GM19463 (cell line): ENCODE results near the gene USP43.

ENCODE experiments used
- ATAC-seq: cut with Tn5 transposase; IDR thresholded peaks from one replicate; pipeline ENCODE4 v1.9.1; 2021; ENCODE audit warnings: mild to moderate bottlenecking, moderate library complexity; ENCODE audit not compliant: unreplicated experiment

Gene USP43

DNA sequence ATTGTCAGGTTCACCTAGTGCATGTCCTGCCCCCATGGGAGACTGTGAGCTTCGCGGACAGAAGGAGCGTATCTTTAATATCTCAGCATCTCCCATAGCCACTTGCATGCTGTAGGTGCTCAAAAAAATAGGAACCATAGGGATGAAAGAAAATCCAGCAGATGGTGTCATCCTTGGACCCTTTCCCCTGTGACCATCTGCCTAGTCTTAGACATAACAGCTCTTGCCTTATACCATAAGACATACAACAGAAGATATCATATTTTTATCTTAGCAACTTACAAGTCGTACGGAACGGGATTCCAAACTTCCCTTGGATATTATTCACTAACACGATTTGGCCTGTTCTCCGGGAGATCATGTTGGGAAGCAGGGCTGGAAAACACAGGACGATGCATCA lies 131.6 kb downstream of the USP43 start:
- ATAC-seq = no peak
